Bronchial epithelial cell (primary cell): Measurements from ENCODE around the gene PCGF3. TPM values are rescaled to one million over a fixed set of nuclear protein-coding genes. Genes with fewer than 3 reads are reported as not detected.
"Not testable (repeated sequence)": the region's sequence is repeated elsewhere in the genome, so short reads cannot be mapped to it uniquely, and the experiment has no call there.

Source experiments
- DNase-seq: peaks from one replicate; pipeline ENCODE4 v3.0.0-alpha.2; 2010; ENCODE audit warnings: low read depth
- FAIRE-seq: peaks from 2 replicates; lab custom pipeline; 2011; peaks lifted over from hg19 to GRCh38; lab: Jason Lieb, UNC
- H3K27me3 ChIP-seq: 2 replicates; pipeline ENCODE4 v1.5.1; 2011; ENCODE audit warnings: low read length; ENCODE audit not compliant: control insufficient read depth, insufficient read depth
- H3K36me3 ChIP-seq: 2 replicates; pipeline ENCODE4 v1.5.1; 2011; ENCODE audit warnings: low read length; ENCODE audit not compliant: control insufficient read depth, insufficient read depth
- H3K4me3 ChIP-seq: 2 replicates; pipeline ENCODE4 v1.5.1; 2011; ENCODE audit warnings: mild to moderate bottlenecking, low read depth, low read length, control low read depth
- CTCF ChIP-seq: IDR thresholded peaks from 2 replicates; pipeline ENCODE4 v1.5.1; 2011; ENCODE audit warnings: mild to moderate bottlenecking, moderate library complexity, low read length, control low read depth, inconsistent platforms; ENCODE audit not compliant: insufficient read depth, severe bottlenecking
- total RNA-seq: library from RNA; depleted of rRNA; stranded (reverse); fragments of >200 nt; gene quantifications from 2 replicates; pipeline ENCODE4 v1.2.1, GENCODE V29; 2014

Gene PCGF3
- total RNA-seq, 1 donor from 2014 or later, result 30.5 TPM

GRCh38 chr4:757111-757510 lies 51.5 kb downstream of the PCGF3 start:
- TF ChIP-seq CTCF, result no peak
- H3K36me3 ChIP-seq, result peaks cover 26% of the 10 kb centered on the region
- FAIRE-seq (no peak), DNase-seq (no peak)
- no peak overlapping the region for H3K4me3 ChIP-seq
- H3K27me3 ChIP-seq, result no peaks in the 10 kb centered on the region

- H3K4me3 ChIP-seq, H3K27me3 ChIP-seq, FAIRE-seq, DNase-seq: not testable (repeated sequence)
- peaks cover 17% of the 10 kb centered on the region for H3K36me3 ChIP-seq
Measured at GRCh38 chr4:759810-760209, 54.2 kb downstream of the PCGF3 start.

GRCh38 chr4:760616-761015 lies 55.0 kb downstream of the PCGF3 start:
- FAIRE-seq (no peak), DNase-seq (no peak)
- Histone ChIP-seq H3K36me3 (peaks cover 16% of the 10 kb centered on the region), H3K4me3 (no peak overlapping the region), H3K27me3 (no peaks in the 10 kb centered on the region)
- no peak for TF ChIP-seq CTCF

- FAIRE-seq, result no peak
- no peak overlapping the region for H3K4me3 ChIP-seq
- no peak for TF ChIP-seq CTCF
- no peaks in the 10 kb centered on the region for H3K27me3 ChIP-seq
- H3K36me3 ChIP-seq, result peaks cover 16% of the 10 kb centered on the region
- DNase-seq, result no peak
Measured at GRCh38 chr4:761086-761485, 55.5 kb downstream of the PCGF3 start.

GRCh38 chr4:761739-762138 lies 56.1 kb downstream of the PCGF3 start:
- H3K4me3 ChIP-seq, result no peak overlapping the region
- no peaks in the 10 kb centered on the region for H3K27me3 ChIP-seq
- peaks cover 16% of the 10 kb centered on the region for H3K36me3 ChIP-seq
- FAIRE-seq, result no peak
- no peak for DNase-seq
- TF ChIP-seq CTCF, result no peak

GRCh38 chr4:762211-763190 lies 56.9 kb downstream of the PCGF3 start:
- H3K27me3 ChIP-seq, result no peaks in the 10 kb centered on the region
- FAIRE-seq (no peak), DNase-seq (no peak)
- peak; percentile 11 for TF ChIP-seq CTCF
- peaks cover 15% of the 10 kb centered on the region for H3K36me3 ChIP-seq
- H3K4me3 ChIP-seq, result no peak overlapping the region
